H1 (cell line): ENCODE measurements around the gene COL17A1. TPM values are rescaled to one million over a fixed set of nuclear protein-coding genes. Genes with fewer than 3 reads are reported as not detected.

Experiments
- CTCF ChIA-PET: fragments of 300-600 bp; sonication (Branson Sonifier 250); formaldehyde crosslinking; loops from one replicate; lab custom pipeline; 2021; ENCODE audit not compliant: partially characterized antibody; lab: Charles Lee
- POLR2A ChIA-PET: fragments of 300-600 bp; sonication (Branson Sonifier 250); formaldehyde crosslinking; loops from one replicate; lab custom pipeline; 2021; ENCODE audit warnings: inconsistent platforms; ENCODE audit not compliant: partially characterized antibody; lab: Charles Lee
- DNase-seq, 2 experiments: peaks; one replicate each; pipeline versions ENCODE4 v3.0.0 to v3.0.0-alpha.2; 2010 to 2022; ENCODE audit warnings: low spot score in 2 of 2, low read depth in 1 of 2, mixed read lengths in 1 of 2
- FAIRE-seq: peaks from 2 replicates; lab custom pipeline; 2011; peaks lifted over from hg19 to GRCh38; lab: Jason Lieb, UNC
- H2AFZ ChIP-seq: 2 replicates; pipeline ENCODE4 v1.8.1; 2012; ENCODE audit warnings: low read length, inconsistent platforms
- H2AK5ac ChIP-seq: 2 replicates; pipeline ENCODE4 v1.6.1; 2013; ENCODE audit warnings: low read depth, low read length
- H2BK120ac ChIP-seq: replicated peaks from 2 replicates; pipeline ENCODE3; 2013; ENCODE audit warnings: low read depth, low read length, inconsistent platforms
- H2BK12ac ChIP-seq: 2 replicates; pipeline ENCODE4 v1.6.1; 2013; ENCODE audit warnings: low read depth, low read length
- H2BK15ac ChIP-seq: 2 replicates; pipeline ENCODE4 v1.6.1; 2013; ENCODE audit warnings: low read length
- H2BK20ac ChIP-seq: 2 replicates; pipeline ENCODE4 v1.6.1; 2013; ENCODE audit warnings: low read length
- H2BK5ac ChIP-seq: 2 replicates; pipeline ENCODE4 v1.6.1; 2013; ENCODE audit warnings: low read depth, low read length
- H3K14ac ChIP-seq: 2 replicates; pipeline ENCODE4 v1.6.1; 2013; ENCODE audit warnings: inconsistent platforms; ENCODE audit not compliant: insufficient read length
- H3K18ac ChIP-seq: 2 replicates; pipeline ENCODE4 v1.6.1; 2013; ENCODE audit warnings: low read length; ENCODE audit errors: extremely low read depth
- H3K23ac ChIP-seq: 2 replicates; pipeline ENCODE4 v1.6.1; 2013; ENCODE audit warnings: inconsistent platforms; ENCODE audit not compliant: insufficient read length
- H3K23me2 ChIP-seq: 2 replicates; pipeline ENCODE4 v1.6.1; 2013; ENCODE audit warnings: low read depth, low read length
- H3K27ac ChIP-seq: 2 replicates; pipeline ENCODE4 v1.6.1; 2011; ENCODE audit warnings: low read depth, low read length, inconsistent platforms
- H3K27me3 ChIP-seq, 4 experiments: replicated peaks in 1 of 4; 1 replicate in 1 of 4; 2 replicates in 3 of 4; pipeline versions ENCODE4 v1.6.1 to v1.8.1; 2011 to 2013; ENCODE audit warnings: low read length in 3 of 4, mild to moderate bottlenecking in 3 of 4, inconsistent platforms in 2 of 4, mixed read lengths in 2 of 4, moderate library complexity in 1 of 4; ENCODE audit not compliant: control insufficient read depth in 3 of 4, insufficient read depth in 3 of 4; ENCODE audit errors: extremely low read depth in 1 of 4
- H3K36me3 ChIP-seq, 4 experiments: 2 replicates each; pipeline versions ENCODE4 v1.6.1 to v1.8.1; 2011 to 2013; ENCODE audit warnings: mild to moderate bottlenecking in 4 of 4, low read length in 3 of 4, moderate library complexity in 2 of 4, control low read depth in 1 of 4, inconsistent platforms in 1 of 4; ENCODE audit not compliant: insufficient read depth in 4 of 4, control insufficient read depth in 2 of 4
- H3K4ac ChIP-seq: replicated peaks from 2 replicates; pipeline ENCODE3; 2013; ENCODE audit warnings: low read length, low read depth, mixed read lengths, inconsistent platforms; ENCODE audit not compliant: insufficient read length
- H3K4me1 ChIP-seq, 4 experiments: replicated peaks in 1 of 4; 1 replicate in 1 of 4; 2 replicates in 3 of 4; pipeline versions ENCODE4 v1.6.1 to v1.8.1; 2011 to 2013; ENCODE audit warnings: low read length in 3 of 4, inconsistent platforms in 2 of 4, mixed read lengths in 1 of 4; ENCODE audit not compliant: insufficient read depth in 4 of 4, control insufficient read depth in 3 of 4
- H3K4me2 ChIP-seq, 2 experiments: 2 replicates each; pipeline versions ENCODE4 v1.6.1 to v1.8.1; 2011 to 2013; ENCODE audit warnings: low read depth in 2 of 2, low read length in 2 of 2, control low read depth in 1 of 2, inconsistent platforms in 1 of 2, mild to moderate bottlenecking in 1 of 2; ENCODE audit not compliant: insufficient read depth in 1 of 2
- H3K4me3 ChIP-seq, 4 experiments: fragments of 200-600, 300-600 bp in 1 of 4; sonication (generic), shearing (Covaris generic), sonication (Bioruptor Twin) in 1 of 4; 2 replicates each; pipeline versions ENCODE4 v1.5.1 to v1.8.1; 2011 to 2016; ENCODE audit warnings: low read length in 4 of 4, low read depth in 3 of 4, control low read depth in 2 of 4, inconsistent platforms in 2 of 4, mild to moderate bottlenecking in 2 of 4, mixed read lengths in 1 of 4, moderate library complexity in 1 of 4; ENCODE audit not compliant: insufficient read depth in 2 of 4; ENCODE audit errors: extremely low read depth in 1 of 4
- H3K56ac ChIP-seq: replicated peaks from 2 replicates; pipeline ENCODE3; 2013; ENCODE audit warnings: low read depth, mild to moderate bottlenecking, mixed read lengths, low read length, inconsistent platforms; ENCODE audit not compliant: insufficient read length
- H3K79me1 ChIP-seq: 2 replicates; pipeline ENCODE4 v1.6.1; 2013; ENCODE audit warnings: low read depth, low read length, control low read depth
- H3K79me2 ChIP-seq, 2 experiments: 2 replicates each; pipeline versions ENCODE4 v1.6.1 to v1.8.1; 2012 to 2013; ENCODE audit warnings: low read length in 2 of 2, mild to moderate bottlenecking in 2 of 2, inconsistent platforms in 1 of 2; ENCODE audit not compliant: insufficient read depth in 2 of 2, control insufficient read depth in 1 of 2
- H3K9ac ChIP-seq, 4 experiments: replicated peaks in 1 of 4; 1 replicate in 1 of 4; 2 replicates in 3 of 4; pipeline versions ENCODE4 v1.6.1 to v1.8.1; 2011 to 2013; ENCODE audit warnings: low read depth in 3 of 4, low read length in 3 of 4, control low read depth in 2 of 4, mild to moderate bottlenecking in 2 of 4, moderate library complexity in 2 of 4, inconsistent platforms in 1 of 4; ENCODE audit errors: extremely low read depth in 1 of 4
- H3K9me3 ChIP-seq, 2 experiments: 2 replicates each; pipeline versions ENCODE4 v1.6.1 to v1.8.1; 2012 to 2013; ENCODE audit warnings: mild to moderate bottlenecking in 2 of 2, moderate library complexity in 2 of 2, control low read depth in 1 of 2, inconsistent platforms in 1 of 2, low read depth in 1 of 2, low read length in 1 of 2, mixed read lengths in 1 of 2; ENCODE audit not compliant: insufficient read depth in 2 of 2
- H4K20me1 ChIP-seq, 2 experiments: replicated peaks in 1 of 2; 2 replicates each; pipeline versions ENCODE3 to v1.8.1; 2011 to 2013; ENCODE audit warnings: inconsistent platforms in 2 of 2, low read length in 2 of 2, mild to moderate bottlenecking in 1 of 2; ENCODE audit not compliant: insufficient read depth in 2 of 2, control insufficient read depth in 1 of 2
- H4K5ac ChIP-seq: 2 replicates; pipeline ENCODE4 v1.6.1; 2013; ENCODE audit warnings: low read length, low read depth, mixed read lengths, inconsistent platforms; ENCODE audit not compliant: insufficient read length
- H4K8ac ChIP-seq: 2 replicates; pipeline ENCODE4 v1.8.0; 2013; ENCODE audit warnings: mild to moderate bottlenecking, moderate library complexity, low read length, inconsistent platforms; ENCODE audit not compliant: insufficient read depth; ENCODE audit errors: extremely low read depth
- H4K91ac ChIP-seq: replicated peaks from 2 replicates; pipeline ENCODE3; 2013; ENCODE audit warnings: low read length, mixed read lengths, inconsistent platforms; ENCODE audit not compliant: insufficient read length
- CEBPB ChIP-seq: IDR thresholded peaks from 2 replicates; pipeline ENCODE4 v1.6.1; 2012; ENCODE audit warnings: low read depth, low read length
- RBBP5 ChIP-seq: IDR thresholded peaks from 2 replicates; pipeline ENCODE4 v1.7.1; 2012; ENCODE audit warnings: low read depth, mild to moderate bottlenecking, inconsistent platforms, low read length, moderate library complexity, borderline replicate concordance
- WGBS, 2 experiments: shearing (Covaris generic) in 1 of 2; methylation state at CpG; one replicate each; pipeline versions ENCODE4 v1.1.6 to v1.1.7; 2013 to 2015; ENCODE audit warnings: low lambda C conversion rate in 2 of 2, mixed read lengths in 2 of 2, inconsistent platforms in 1 of 2, low coverage in 1 of 2, missing lambda C conversion rate in 1 of 2; ENCODE audit not compliant: insufficient replicate concordance in 2 of 2, insufficient coverage in 1 of 2, insufficient read length in 1 of 2; ENCODE audit errors: extremely low coverage in 1 of 2, missing lambda C conversion rate in 1 of 2; 5-methylcytosine and 5-hydroxymethylcytosine counted together
- polyA plus RNA-seq, 7 experiments: library from polyadenylated mRNA; depleted of rRNA in 3 of 7; stranded (reverse) in 5 of 7; unstranded in 2 of 7; fragments of >200 nt in 5 of 7; fragments of 200-250 nt in 2 of 7; gene quantifications; 1 replicate in 5 of 7; 2 replicates in 1 of 7; 4 replicates in 1 of 7; pipeline versions ENCODE4 v1.2.1 to v1.2.3, GENCODE V29; 2011 to 2013; ENCODE audit warnings: missing spikeins in 2 of 7, mixed read lengths in 2 of 7
- total RNA-seq: library from RNA; stranded (reverse); fragmentation: NEBNext Ultra II Directional; extraction: Animal tissue kit (Norgen Biotek cat#: 25700); gene quantifications from 2 replicates; pipeline ENCODE4 v1.2.1, GENCODE V29; 2021
- TF ChIP-seq, protein P1 (sequence below): IDR thresholded peaks from 2 replicates; pipeline ENCODE4 v1.6.1; 2011; ENCODE audit warnings: low read depth, mild to moderate bottlenecking, low read length; ENCODE audit not compliant: insufficient read depth

COL17A1 gene
- total and polyA plus RNA-seq, 2 of the 8 experiments (the other 6 are each of a cell fraction or from before 2014, with no cell fraction given) = 0.35 to 0.37 TPM

DNA sequence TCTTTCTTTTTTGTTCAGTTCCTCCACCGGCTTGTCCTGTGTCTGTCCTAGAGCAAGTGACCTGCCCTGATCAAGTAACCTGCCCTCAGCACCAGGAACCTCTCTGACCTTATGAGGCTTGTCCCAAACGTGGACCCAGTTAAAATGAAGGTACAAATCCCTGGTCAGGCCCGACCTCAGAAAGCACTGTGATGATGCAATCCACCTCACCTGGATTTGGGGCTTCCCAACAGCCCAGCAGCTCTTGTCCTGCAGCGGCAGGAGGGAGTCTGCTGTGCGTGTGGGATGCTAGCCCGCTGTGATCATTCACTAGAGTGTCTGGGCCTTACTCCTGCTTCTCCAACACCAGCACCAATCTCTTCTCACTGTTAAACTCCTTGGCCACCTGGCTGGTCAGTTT lies 11.2 kb downstream of the COL17A1 start:
- Histone ChIP-seq H2AFZ (no peak overlapping the region), H2BK5ac (no peak overlapping the region), H3K18ac (no peak overlapping the region; the same call in 1 of the 2 replicates)

More for the DNA sequence above, 11.2 kb downstream of the COL17A1 start:
- POLR2A ChIA-PET = no interaction called here
- CTCF ChIA-PET = no interaction called here
- Histone ChIP-seq H3K14ac (no peak overlapping the region), H3K4me2 (no peak overlapping the region), H2BK15ac (peak overlapping the region; percentile 51), H4K5ac (no peak overlapping the region), H3K4me1 (peaks cover 5 to 10% (median 7%) of the 10 kb centered on the region in 4 experiments), H2BK12ac (peak overlapping the region; percentile 45; the same call in 1 of the 2 replicates), H4K20me1 (no peaks in the 10 kb centered on the region), H2AK5ac (peak overlapping the region; percentile 57; the same call in 1 of the 2 replicates), H3K56ac (no peak overlapping the region), H3K79me1 (no peaks in the 10 kb centered on the region), H3K9ac (no peak overlapping the region), H3K36me3 (no peaks in the 10 kb centered on the region), H3K27ac (no peak overlapping the region), H3K27me3 (no peaks in the 10 kb centered on the region), H2BK120ac (no peak overlapping the region), H3K4me3 (no peak overlapping the region), H3K23me2 (no peaks in the 10 kb centered on the region), H3K4ac (no peak overlapping the region), H4K8ac (no peak overlapping the region), H3K9me3 (no peaks in the 10 kb centered on the region), H4K91ac (no peak overlapping the region), H3K23ac (no peak overlapping the region), H3K79me2 (no peaks in the 10 kb centered on the region), H2BK20ac (peak overlapping the region; percentile 69; the same call in 1 of the 2 replicates)
- FAIRE-seq (no peak), DNase-seq (peak in 1 of 2 experiments; percentile 26)
- WGBS, 2 experiments = 89% methylated on average over 6 of the region's 6 CpGs; no CpG with 5 or more reads in 1 of the 2 experiments
- TF ChIP-seq CEBPB (peak; percentile 57; the same call in 1 of the 2 replicates), RBBP5 (no peak)
- TF ChIP-seq, protein P1, sequence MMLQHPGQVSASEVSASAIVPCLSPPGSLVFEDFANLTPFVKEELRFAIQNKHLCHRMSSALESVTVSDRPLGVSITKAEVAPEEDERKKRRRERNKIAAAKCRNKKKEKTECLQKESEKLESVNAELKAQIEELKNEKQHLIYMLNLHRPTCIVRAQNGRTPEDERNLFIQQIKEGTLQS = peak; percentile 38; the same call in 1 of the 2 replicates
